ENCODE measurements around the gene MAN2B1.

The MAN2B1 gene

DNA sequence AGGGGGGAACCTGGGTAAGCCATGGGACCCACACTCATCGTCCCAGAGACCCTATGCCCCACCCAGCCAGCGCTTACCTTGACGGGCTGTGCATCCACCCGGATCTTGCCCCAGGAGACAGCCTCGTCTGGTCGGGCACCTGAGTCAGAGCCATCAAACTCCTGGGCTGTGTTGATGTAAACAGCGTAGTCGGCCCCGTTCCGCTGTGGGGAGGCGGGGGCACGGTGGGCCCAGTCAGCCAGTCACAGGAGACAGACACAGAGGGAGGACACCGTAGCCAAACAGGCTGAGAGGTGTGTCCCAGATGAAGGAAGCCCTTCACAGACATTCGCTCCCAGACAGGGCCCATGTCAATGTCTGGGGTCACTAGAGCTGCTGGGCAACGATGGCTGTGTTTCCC, 9.4 kb upstream of the MAN2B1 start:
- no peak overlapping the region for H3K27ac ChIP-seq
- no peak for DNase-seq (ENCODE audit: low spot score)

DNA sequence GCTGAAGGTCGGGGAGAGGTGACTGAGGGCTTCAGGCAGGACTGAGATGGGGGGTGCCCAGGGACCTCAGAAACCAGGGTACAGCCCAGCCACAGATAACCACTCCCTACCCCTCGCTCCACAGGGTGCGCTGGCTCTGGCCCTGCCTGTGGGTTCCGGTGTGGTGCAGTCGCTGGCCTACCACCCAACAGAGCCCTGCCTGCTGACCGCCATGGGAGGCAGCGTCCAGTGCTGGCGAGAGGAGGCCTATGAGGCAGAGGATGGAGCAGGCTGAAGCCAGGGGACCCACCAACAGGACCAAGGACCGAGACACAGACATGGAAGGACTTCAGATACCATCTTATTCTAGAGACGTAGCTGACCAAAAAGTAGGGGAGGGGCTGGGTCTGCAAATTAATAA, 8.9 kb upstream of the MAN2B1 start:
- Histone ChIP-seq H3K27ac (no peak overlapping the region), H3K4me3 (no peak overlapping the region)
- no peak for DNase-seq (ENCODE audit: low spot score)
- TF ChIP-seq, protein P1, sequence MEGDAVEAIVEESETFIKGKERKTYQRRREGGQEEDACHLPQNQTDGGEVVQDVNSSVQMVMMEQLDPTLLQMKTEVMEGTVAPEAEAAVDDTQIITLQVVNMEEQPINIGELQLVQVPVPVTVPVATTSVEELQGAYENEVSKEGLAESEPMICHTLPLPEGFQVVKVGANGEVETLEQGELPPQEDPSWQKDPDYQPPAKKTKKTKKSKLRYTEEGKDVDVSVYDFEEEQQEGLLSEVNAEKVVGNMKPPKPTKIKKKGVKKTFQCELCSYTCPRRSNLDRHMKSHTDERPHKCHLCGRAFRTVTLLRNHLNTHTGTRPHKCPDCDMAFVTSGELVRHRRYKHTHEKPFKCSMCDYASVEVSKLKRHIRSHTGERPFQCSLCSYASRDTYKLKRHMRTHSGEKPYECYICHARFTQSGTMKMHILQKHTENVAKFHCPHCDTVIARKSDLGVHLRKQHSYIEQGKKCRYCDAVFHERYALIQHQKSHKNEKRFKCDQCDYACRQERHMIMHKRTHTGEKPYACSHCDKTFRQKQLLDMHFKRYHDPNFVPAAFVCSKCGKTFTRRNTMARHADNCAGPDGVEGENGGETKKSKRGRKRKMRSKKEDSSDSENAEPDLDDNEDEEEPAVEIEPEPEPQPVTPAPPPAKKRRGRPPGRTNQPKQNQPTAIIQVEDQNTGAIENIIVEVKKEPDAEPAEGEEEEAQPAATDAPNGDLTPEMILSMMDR (IDR thresholded peaks at IDR 0.05), result no peak

More for the DNA sequence above, 9.4 kb upstream of the MAN2B1 start:
- TF ChIP-seq, protein P1 (IDR thresholded peaks at IDR 0.05), result no peak
- no peak overlapping the region for H3K4me3 ChIP-seq

DNA sequence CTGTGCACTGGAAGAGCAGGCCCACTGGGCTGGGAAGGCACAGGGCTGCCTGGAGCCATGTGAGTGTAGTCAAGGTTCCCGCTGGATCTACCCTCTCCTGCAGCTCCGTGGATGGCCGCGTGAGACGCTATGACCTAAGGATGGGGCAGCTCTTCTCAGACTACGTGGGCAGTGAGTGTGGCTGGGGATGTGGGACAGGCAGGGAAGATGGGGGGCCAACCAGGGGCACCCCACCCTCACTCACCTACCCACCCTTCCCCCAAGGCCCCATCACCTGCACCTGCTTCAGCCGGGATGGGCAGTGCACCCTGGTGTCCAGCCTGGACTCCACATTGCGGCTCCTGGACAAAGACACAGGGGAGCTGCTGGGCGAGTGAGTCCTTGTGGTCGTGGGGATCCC, 6.2 kb upstream of the MAN2B1 start:
- TF ChIP-seq, protein P1 (IDR thresholded peaks at IDR 0.05), result no peak
- Histone ChIP-seq H3K27ac (no peak overlapping the region), H3K4me3 (no peak overlapping the region)
- no peak for DNase-seq (ENCODE audit: low spot score)

DNA sequence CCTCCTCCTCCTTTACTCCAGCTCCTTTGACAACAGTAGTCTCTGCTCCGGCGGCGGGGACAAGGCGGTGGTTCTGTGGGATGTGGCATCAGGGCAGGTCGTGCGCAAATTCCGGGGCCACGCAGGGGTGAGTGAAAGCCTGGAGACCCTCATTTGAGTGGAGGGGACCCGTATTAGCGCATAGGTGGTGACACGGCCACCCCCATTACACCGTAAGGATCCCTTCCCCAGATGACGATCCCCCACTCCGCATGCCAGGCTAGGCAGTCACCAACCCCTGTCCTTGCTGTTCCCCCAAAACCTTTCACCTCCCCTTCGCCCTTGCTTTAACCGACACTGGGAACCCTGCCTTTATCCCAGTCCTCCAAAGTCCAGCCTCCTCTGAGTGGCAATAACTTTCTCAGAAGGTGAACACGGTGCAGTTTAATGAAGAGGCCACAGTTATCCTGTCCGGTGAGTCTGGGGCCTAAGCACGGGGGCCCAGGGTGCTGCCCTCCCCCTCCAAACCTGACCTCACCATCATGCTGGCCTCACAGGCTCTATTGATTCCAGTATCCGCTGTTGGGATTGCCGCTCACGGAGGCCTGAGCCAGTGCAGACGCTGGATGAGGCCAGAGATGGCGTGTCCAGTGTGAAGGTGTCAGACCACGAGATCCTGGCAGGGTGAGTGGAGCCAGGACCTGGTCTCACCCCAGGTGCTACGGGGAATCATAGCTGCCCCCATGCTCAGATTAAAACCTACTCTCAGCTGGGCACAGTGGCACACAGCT, 3.8 kb upstream of the MAN2B1 start:
- Histone ChIP-seq H3K27ac (peak overlapping the region; percentile 92 to 94), H3K4me3 (peak overlapping the region; percentile 93)
- no peak for DNase-seq (ENCODE audit: low spot score)
- TF ChIP-seq, protein P1 (IDR thresholded peaks at IDR 0.05), result no peak

DNA sequence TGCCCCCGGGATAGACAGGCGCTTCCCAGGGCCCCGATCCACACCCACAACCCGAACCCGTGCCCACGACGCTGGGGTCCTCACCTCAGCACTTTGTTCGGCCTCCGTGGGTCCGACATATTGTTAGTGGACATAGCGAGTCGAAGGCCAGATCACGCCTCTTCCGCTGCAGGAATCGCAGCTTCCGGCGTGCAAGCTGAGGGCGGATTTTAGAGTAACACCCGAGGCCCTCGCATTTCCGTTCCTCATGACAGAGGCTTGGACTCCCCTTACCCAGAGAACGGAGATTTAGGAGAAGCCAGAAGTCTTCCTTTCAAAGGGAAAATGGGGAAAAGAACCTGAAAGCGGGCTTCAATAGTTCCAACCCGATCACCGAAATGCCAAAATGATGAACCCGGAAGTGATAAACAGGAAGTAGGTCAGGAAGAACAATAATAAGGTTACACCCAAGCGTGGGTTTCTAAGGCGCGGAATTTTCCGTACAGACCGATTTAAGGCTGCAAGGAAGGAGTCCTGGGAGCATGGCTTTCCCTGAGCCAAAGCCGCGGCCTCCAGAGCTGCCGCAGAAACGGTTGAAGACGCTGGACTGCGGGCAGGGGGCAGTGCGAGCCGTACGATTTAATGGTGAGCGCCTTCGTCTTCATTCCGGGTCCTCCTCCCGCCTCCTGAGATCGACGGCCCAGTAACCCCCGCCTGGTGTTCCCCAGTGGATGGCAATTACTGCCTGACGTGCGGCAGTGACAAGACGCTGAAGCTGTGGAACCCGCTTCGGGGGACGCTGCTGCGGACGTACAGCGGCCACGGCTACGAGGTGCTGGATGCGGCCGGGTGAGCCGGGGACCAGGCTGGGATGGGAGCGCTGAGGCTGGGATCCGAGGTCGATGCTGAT, 3.0 kb upstream of the MAN2B1 start:
- Histone ChIP-seq H3K4me3 (peak overlapping the region; percentile 93), H3K27ac (peak overlapping the region; percentile 92 to 94)
- DNase-seq (ENCODE audit: low spot score), result peak; percentile 84
- TF ChIP-seq, protein P1 (IDR thresholded peaks at IDR 0.05), result no peak

DNA sequence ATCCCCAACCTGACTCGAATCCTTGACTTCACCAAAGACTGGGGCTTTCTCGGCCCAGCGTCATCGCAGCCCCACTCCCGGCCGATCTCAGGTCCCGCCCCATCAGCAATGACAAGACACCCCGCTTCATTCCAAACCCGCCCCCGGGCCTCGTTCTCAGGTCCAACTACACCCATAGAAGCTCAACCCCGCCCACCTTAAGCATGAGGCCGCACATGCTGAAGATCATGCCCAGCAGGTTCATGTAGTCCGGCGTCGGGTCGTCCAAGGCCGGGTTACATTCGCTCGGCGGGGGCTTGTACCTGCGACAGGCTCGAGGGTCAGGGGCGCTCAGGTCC, 2.4 kb upstream of the MAN2B1 start:
- Histone ChIP-seq H3K27ac (peak overlapping the region; percentile 92 to 94), H3K4me3 (peak overlapping the region; percentile 93)
- TF ChIP-seq, protein P1 (IDR thresholded peaks at IDR 0.05), result no peak
- no peak for DNase-seq (ENCODE audit: low spot score)
